ENCODE measurements around the gene MRPL49. TPM values are rescaled to one million over a fixed set of nuclear protein-coding genes. Genes with fewer than 3 reads are reported as not detected.

The MRPL49 gene
- polyA plus RNA-seq, 1 donor from 2014 or later = 80.5 TPM

DNA sequence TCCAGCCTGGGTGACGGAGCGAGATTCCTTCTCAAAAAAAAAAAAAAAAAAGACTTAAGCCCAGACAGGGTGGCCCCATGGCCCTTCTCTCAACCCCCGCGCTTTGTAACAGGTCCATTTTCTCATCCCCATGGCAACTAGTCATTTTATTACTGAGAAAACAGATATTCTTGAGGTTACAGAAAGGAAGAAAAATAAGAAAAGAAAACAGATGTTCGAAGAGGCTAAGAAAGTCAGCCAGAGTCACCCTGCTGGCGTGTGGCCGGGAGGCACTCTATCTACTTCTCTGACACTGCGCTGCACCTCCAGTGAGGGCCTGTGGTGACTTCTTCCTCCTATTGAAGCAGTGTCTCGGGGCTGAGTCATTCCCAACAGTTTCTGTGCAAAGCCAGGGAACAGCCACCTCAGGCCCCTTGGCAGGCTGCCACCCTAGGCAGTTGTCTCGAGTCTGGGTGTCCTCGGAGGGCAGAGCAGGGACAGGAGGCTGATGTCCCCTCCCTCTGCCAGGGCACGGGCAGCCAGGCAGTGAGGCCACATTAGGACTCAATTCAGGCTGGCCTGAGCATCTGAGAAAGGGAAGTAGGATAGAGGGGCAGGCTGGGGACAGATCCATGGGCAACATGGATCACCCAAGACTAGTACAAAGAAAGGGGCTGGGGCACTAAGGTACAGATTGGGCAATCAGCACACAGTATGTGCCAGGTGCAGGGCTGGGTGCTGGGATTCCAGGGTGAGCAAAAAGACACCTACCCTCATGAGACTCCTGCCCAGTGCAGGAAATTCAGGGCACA, 28.6 kb downstream of the MRPL49 start:
- no peaks in the 10 kb centered on the region for H3K36me3 ChIP-seq (ENCODE audit: insufficient read depth, low read length)
- no peak overlapping the region for H3K4me2 ChIP-seq (ENCODE audit: low read length)
- no peaks in the 10 kb centered on the region for H4K20me1 ChIP-seq (ENCODE audit: insufficient read depth)
- no peaks in the 10 kb centered on the region for H3K79me2 ChIP-seq (replicated peaks; ENCODE audit: insufficient read depth, low read length)
- no peak overlapping the region for H3K27ac ChIP-seq (ENCODE audit: low read length)
- no peak for TF ChIP-seq POLR2AphosphoS5 (IDR thresholded peaks at IDR 0.05)
- TF ChIP-seq, protein P1, sequence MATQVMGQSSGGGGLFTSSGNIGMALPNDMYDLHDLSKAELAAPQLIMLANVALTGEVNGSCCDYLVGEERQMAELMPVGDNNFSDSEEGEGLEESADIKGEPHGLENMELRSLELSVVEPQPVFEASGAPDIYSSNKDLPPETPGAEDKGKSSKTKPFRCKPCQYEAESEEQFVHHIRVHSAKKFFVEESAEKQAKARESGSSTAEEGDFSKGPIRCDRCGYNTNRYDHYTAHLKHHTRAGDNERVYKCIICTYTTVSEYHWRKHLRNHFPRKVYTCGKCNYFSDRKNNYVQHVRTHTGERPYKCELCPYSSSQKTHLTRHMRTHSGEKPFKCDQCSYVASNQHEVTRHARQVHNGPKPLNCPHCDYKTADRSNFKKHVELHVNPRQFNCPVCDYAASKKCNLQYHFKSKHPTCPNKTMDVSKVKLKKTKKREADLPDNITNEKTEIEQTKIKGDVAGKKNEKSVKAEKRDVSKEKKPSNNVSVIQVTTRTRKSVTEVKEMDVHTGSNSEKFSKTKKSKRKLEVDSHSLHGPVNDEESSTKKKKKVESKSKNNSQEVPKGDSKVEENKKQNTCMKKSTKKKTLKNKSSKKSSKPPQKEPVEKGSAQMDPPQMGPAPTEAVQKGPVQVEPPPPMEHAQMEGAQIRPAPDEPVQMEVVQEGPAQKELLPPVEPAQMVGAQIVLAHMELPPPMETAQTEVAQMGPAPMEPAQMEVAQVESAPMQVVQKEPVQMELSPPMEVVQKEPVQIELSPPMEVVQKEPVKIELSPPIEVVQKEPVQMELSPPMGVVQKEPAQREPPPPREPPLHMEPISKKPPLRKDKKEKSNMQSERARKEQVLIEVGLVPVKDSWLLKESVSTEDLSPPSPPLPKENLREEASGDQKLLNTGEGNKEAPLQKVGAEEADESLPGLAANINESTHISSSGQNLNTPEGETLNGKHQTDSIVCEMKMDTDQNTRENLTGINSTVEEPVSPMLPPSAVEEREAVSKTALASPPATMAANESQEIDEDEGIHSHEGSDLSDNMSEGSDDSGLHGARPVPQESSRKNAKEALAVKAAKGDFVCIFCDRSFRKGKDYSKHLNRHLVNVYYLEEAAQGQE (IDR thresholded peaks at IDR 0.05; ENCODE audit: borderline replicate concordance) = no peak
- TF ChIP-seq EZH2 (IDR thresholded peaks at IDR 0.05; ENCODE audit: borderline replicate concordance, insufficient read depth, low read length, poor library complexity, severe bottlenecking) = no peak
- TF ChIP-seq RAD21 (conservative IDR thresholded peaks at IDR 0.05) = no peak
- TF ChIP-seq SMC3 (conservative IDR thresholded peaks at IDR 0.05; ENCODE audit: poor library complexity) = no peak
- no peak for TF ChIP-seq EP300 (conservative IDR thresholded peaks at IDR 0.05; ENCODE audit: poor library complexity, severe bottlenecking)
- no peak for TF ChIP-seq MXI1 (conservative IDR thresholded peaks at IDR 0.05; ENCODE audit: poor library complexity, severe bottlenecking)
- TF ChIP-seq TAF1 (IDR thresholded peaks at IDR 0.05; ENCODE audit: low read depth) = no peak
- TF ChIP-seq, protein P2, sequence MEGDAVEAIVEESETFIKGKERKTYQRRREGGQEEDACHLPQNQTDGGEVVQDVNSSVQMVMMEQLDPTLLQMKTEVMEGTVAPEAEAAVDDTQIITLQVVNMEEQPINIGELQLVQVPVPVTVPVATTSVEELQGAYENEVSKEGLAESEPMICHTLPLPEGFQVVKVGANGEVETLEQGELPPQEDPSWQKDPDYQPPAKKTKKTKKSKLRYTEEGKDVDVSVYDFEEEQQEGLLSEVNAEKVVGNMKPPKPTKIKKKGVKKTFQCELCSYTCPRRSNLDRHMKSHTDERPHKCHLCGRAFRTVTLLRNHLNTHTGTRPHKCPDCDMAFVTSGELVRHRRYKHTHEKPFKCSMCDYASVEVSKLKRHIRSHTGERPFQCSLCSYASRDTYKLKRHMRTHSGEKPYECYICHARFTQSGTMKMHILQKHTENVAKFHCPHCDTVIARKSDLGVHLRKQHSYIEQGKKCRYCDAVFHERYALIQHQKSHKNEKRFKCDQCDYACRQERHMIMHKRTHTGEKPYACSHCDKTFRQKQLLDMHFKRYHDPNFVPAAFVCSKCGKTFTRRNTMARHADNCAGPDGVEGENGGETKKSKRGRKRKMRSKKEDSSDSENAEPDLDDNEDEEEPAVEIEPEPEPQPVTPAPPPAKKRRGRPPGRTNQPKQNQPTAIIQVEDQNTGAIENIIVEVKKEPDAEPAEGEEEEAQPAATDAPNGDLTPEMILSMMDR (IDR thresholded peaks at IDR 0.05; ENCODE audit: poor library complexity, severe bottlenecking) = no peak
- no peaks in the 10 kb centered on the region for H3K27me3 ChIP-seq (ENCODE audit: insufficient read depth, low read depth, low read length)
- no peak overlapping the region for H2AFZ ChIP-seq (ENCODE audit: low read depth, low read length)
- H3K9me2 ChIP-seq (ENCODE audit: insufficient read depth, low read length) = no peaks in the 10 kb centered on the region
- H3K4me3 ChIP-seq (ENCODE audit: low read length) = no peak overlapping the region
- H3F3A ChIP-seq (ENCODE audit: insufficient read depth, low read length, poor library complexity, severe bottlenecking) = no peaks in the 10 kb centered on the region
- no peaks in the 10 kb centered on the region for H3K9me3 ChIP-seq (ENCODE audit: low read length)
- no peak overlapping the region for H3K9ac ChIP-seq (ENCODE audit: low read length)

DNA sequence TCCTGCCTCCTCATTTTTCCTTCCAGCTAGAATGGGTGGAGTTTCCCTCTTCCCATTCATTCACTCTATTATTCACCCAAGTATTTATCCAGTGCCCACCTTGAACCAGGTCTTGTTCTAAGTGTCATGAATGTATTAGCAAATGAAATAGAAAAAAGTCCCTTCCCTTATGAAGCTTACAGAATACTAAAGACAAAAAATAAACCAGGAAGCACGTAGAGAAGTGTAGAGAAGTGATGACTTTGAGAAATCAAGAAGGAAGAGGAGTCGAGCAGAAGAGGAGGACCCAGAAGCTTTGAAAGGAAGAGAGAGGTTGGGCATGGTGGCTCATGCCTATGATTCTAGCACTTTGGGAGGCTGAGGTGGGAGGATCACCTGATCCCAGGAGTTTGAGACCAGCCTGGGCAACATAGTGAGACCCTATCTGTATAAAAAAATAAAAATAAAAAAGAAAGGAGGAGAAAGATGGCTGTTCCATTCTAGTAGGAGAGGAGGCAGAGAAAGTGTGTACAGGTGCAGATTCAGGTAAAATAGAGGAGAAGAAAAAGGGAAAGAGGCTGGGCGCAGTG, 29.3 kb downstream of the MRPL49 start:
- no peak overlapping the region for H2AFZ ChIP-seq (ENCODE audit: low read depth, low read length)
- TF ChIP-seq EP300 (conservative IDR thresholded peaks at IDR 0.05; ENCODE audit: poor library complexity, severe bottlenecking) (no peak), TAF1 (IDR thresholded peaks at IDR 0.05; ENCODE audit: low read depth) (no peak), MXI1 (conservative IDR thresholded peaks at IDR 0.05; ENCODE audit: poor library complexity, severe bottlenecking) (no peak), RAD21 (conservative IDR thresholded peaks at IDR 0.05) (no peak), POLR2AphosphoS5 (IDR thresholded peaks at IDR 0.05) (no peak), SMC3 (conservative IDR thresholded peaks at IDR 0.05; ENCODE audit: poor library complexity) (no peak), EZH2 (IDR thresholded peaks at IDR 0.05; ENCODE audit: borderline replicate concordance, insufficient read depth, low read length, poor library complexity, severe bottlenecking) (no peak)
- TF ChIP-seq, protein P1 (IDR thresholded peaks at IDR 0.05; ENCODE audit: borderline replicate concordance) = no peak
- TF ChIP-seq, protein P2 (IDR thresholded peaks at IDR 0.05; ENCODE audit: poor library complexity, severe bottlenecking) = no peak
- H3K9ac ChIP-seq (ENCODE audit: low read length) = no peak overlapping the region
- no peaks in the 10 kb centered on the region for H3K9me2 ChIP-seq (ENCODE audit: insufficient read depth, low read length)
- H3K36me3 ChIP-seq (ENCODE audit: insufficient read depth, low read length) = no peaks in the 10 kb centered on the region
- H3K79me2 ChIP-seq (replicated peaks; ENCODE audit: insufficient read depth, low read length) = no peaks in the 10 kb centered on the region
- H3F3A ChIP-seq (ENCODE audit: insufficient read depth, low read length, poor library complexity, severe bottlenecking) = no peaks in the 10 kb centered on the region
- H3K27me3 ChIP-seq (ENCODE audit: insufficient read depth, low read depth, low read length) = no peaks in the 10 kb centered on the region
- no peak overlapping the region for H3K27ac ChIP-seq (ENCODE audit: low read length)
- H3K9me3 ChIP-seq (ENCODE audit: low read length) = no peaks in the 10 kb centered on the region
- no peaks in the 10 kb centered on the region for H4K20me1 ChIP-seq (ENCODE audit: insufficient read depth)
- no peak overlapping the region for H3K4me2 ChIP-seq (ENCODE audit: low read length)
- no peak overlapping the region for H3K4me3 ChIP-seq (ENCODE audit: low read length)
